Left colon (tissue), 2 donors: ENCODE measurements around the gene CRY2. TPM values are rescaled to one million over a fixed set of nuclear protein-coding genes. Genes with fewer than 3 reads are reported as not detected.
A peak's percentile ranks its signal among the peaks of the same experiment; 100 is the strongest.
"Not testable (repeated sequence)": the region's sequence is repeated elsewhere in the genome, so short reads cannot be mapped to it uniquely, and the experiment has no call there.

Experiments
- ATAC-seq: fragments of 200-7000 bp; cut with Tn5 transposase; one replicate; pipeline ENCODE4 v1.9.1; 2020; ENCODE audit warnings: mild to moderate bottlenecking, moderate library complexity
- DNase-seq, 2 donors: peaks; one replicate each; pipeline ENCODE4 v3.0.0-alpha.2; 2020
- intact Hi-C, 2 donors: fragments of 100-400 bp; cut with DNase I in 1 of 2; cut with micrococcal nuclease in 1 of 2; formaldehyde crosslinking; loops; one replicate each; pipeline versions ENCODE4 v1.11.2 to v1.14.0; 2022; cut with DNase I, micrococcal nuclease
- total RNA-seq, 2 donors: library from RNA; stranded (reverse); fragmentation: NEBNext Ultra II Directional; extraction: Animal tissue kit (Norgen Biotek cat#: 25700); gene quantifications; one replicate each; pipeline ENCODE4 v1.2.1, GENCODE V29; 2021
- donor health status: DM: no; HTN: no; CAD: no.
- donor health status: DM: yes; HTN: yes; CAD: no.

CRY2 gene
- total RNA-seq, 2 donors from 2014 or later: 25.6 to 31.3 TPM

DNA sequence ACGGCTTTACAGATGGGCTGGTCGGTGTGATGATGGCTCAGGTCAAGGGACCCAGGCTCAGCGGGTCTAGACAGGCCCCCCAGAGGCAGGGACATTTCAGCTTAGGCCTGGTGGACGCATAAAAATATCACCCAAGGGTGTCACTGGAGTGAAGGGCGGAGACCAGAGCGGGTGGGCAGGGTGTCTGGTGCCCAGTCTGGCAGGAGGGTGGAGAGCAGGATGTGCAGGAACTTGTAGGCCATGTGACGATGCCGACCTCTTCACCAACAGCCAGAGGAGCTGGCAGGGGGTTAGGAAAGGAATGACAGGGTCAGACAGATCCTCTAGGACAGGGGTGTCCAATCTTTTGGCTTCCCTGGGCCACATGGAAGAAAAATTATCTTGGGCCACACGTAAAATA is 42.7 kb downstream of the CRY2 start:
- intact Hi-C loops: no loop called here
- no peak for DNase-seq
- ATAC-seq: no peak

DNA sequence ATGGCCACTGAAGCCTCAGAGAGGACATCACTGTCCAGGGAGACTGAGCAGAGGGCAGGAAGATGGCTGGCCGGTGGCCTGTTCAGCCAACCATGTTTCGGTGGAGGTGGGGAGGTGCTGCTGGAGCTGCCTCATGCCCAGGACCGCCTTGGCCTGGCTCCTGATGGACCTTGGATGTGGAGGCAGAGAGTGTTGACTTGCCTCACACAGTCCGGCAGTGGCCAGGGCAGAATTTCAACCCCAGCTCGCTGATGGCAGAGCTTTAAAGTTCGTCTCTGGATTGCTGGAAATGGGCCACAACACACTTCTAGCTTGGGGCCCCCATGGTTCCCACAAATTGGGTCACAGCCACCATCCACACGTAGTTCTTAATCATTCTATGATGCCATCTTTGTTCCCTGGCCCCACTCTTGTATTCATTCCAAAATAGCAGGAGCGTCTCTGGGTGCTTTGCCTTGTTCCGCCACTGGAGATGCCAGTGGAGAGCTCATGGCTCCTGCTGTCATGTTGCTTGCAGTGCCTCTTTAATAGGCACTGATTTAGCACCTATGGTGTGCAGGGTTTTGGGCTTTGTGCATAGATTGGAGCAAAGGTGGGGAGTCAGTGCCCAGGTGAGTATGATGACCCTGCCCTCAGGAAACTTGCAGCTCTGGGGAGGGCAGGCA is 43.7 kb downstream of the CRY2 start:
- intact Hi-C loops: no loop called here
- DNase-seq (no peak), ATAC-seq (no peak)

DNA sequence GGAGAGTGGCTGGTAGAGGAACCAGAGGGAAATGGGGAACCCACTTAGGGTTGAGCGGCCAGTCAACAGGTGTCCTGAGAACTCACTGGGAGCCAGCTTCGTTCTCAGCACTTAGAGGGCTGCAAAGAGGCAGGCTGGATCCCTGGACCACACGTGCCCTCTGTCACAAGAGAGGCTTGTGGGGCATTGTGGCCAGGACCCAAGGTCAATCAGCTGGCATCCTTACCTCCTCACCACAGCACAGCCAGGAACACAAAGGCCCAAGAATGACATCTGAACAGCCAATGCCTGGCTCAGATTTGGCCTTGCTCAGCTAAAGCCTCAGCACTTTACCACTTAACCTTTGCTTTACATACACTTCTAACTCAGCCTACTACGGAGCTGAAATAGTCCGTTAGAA is 45.6 kb downstream of the CRY2 start:
- DNase-seq: no peak
- no peak for ATAC-seq
- intact Hi-C loops: no loop called here

DNA sequence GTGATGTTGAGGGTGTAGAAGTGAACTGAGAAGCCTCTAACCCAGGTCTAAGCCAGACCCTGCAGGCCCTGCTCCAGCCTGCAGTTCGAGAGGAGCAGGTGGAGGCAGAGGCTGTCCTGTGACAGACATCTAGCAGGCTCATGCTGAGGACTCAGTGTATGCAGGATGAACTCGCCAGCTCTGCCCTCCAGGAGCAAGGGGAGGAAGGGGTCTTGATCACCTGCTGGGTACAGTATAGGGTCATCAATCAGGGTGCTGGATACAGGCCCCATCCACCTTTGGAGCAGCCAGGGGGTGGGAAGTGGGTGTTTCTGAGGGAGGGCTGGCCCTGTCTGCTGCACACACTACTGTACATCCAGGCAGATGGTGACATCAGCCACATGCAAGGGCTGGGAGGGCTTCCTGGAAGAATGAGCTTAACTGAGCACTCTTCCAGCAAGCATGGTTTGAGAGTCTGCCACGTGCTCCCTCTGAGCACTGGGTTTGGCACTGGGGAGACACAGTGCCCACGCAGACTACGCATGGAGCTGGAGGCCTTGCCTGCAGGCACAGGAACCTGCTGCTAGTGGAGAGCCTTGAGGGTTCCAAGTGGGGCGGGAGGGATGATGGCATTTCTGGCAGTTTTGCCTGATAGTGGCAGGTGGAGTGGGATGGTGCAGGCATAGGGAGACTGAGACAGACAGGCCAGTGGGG is 47.4 kb downstream of the CRY2 start:
- intact Hi-C loops: no loop called here
- ATAC-seq: no peak

DNA sequence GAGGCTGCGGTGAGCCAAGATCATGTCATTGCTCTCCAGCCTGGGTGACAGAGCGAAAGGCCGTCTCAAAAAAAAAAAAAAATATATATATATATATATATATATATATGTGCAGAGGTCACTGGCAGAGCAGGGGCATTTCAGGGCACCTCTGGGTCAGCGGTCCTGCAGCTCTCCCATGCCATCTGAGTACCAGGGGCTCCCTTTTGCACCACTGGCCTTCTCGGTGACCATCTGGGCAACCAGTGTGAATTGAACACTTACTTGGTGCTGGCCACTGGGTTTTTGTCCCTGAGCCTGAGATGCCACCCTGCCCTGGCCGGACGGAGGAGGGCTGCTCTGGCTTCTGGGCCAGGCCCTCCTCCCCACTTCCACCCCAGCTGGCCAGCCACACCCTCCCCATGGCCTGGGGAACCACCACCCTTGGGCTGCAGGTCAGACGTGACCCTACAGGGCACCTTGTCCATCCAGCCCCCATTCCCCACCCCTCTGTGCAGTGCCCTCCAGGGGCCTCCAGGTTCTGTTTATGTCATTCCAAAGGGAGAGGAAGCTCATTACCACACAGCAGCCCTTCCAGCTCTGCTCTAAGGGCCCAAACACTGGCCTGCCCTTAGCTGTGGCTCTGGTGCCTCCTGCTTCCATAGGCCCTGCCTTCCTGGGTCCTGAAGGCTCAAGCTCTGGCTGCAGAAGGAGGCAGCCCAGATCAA is 48.4 kb downstream of the CRY2 start:
- DNase-seq (no peak), ATAC-seq (no peak)
- intact Hi-C loops: no loop called here

More for the DNA sequence above, 47.4 kb downstream of the CRY2 start:
- no peak for DNase-seq

DNA sequence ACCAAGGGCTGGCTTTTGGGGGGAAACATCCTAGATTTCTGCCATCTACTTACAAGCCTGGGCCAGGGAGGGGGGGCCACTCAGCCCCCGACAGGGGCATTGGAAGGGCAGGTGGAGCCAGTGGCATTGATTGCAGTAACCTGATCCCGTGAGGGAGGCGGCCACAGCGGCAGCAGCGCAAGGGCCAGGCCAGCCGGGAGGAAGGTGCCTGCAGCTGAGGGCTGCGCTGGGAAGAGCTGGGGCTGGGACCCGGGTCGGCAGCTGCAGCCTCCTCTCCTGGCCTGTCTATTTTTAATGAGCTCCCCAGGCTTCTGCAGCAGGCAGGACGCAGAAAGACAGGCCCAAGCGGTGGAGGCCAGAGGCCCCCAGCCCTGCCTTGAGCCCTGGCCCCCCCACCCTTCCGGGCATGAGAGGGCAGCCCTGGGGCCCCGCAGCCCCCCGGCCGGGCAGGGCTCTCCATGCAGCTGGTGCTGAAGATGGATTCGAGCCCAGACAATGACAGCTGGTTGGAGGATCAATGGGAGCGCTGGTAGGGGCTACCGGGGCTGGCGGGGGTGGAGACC is 49.2 kb downstream of the CRY2 start:
- ATAC-seq (no peak), DNase-seq (no peak)
- intact Hi-C loops: no loop called here

DNA sequence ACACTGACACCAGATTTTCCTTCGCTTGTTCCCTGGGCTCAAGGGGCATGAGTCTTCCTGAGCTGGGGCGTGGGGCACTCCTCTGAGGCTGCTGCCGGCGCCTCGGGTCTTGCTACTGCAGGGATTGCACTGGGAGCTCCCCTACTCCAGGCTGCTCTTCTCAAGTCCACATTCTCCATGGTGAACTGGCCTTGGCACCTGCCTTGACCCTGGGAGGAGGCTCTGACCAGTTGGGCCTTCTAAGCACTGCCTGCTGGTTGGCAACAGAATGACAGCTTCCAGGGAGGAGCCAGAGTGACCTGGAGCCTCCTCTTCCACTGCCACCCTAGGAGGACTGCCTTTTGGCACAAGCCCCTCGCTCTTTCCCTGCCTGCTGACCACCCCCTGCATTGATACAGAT is 50.3 kb downstream of the CRY2 start:
- DNase-seq (no peak), ATAC-seq (no peak)
- intact Hi-C loops: no loop called here

DNA sequence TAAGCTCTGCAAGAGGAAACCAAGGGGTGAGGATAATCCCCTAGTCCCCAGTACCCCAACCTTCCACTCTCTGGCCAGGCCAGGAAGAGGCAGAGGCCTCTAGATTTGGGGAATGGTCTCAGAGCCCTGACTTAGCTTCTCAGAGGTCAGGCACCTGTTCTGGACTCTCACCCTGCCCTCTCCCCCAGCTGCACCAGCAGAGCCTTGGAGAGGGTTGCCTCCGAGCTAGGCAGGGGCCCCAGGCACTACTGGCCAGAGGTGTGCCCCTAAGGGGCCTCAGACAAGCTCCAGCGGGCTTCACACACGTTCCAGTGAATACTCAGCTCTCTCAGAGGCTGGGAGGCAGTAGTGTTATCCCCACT is 51.8 kb downstream of the CRY2 start:
- intact Hi-C loops: no loop called here
- no peak for DNase-seq
- no peak for ATAC-seq

DNA sequence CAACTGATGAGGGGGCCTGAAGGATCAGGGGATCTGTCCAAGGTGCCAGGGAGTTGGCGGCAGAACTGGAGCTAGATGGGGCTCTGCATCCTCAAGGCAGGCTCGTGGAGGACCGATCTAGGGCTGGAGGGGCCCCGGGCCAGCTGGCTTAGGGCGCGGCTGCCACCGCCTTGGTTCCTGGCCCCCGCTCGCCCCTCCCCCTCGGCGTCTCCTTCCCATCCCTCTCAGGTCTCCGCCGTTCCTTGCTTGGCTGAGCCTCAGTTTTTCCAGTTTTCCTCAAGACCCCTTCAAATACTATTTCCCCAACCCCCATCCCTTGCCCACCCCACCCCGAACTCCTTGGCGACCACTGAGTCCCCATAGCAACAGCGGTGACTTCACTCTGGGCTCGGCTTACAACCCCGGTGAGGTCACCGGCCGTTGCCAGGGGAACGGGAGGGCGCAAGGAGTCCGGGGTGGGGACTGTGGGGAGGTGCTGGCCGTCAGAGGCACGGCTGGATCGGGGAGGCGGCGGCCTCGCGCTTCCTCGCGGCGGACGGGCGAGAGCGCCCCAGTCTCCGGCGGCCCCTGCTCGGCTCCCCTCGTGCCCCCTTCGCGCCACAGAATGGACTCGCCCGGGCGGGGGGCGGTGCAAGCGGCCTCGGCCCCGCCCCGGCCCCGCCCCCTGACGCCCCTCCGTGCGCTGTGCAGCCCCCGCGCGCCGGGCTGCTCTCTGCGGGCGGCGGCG is 52.3 kb downstream of the CRY2 start:
- peak; percentile 70 for ATAC-seq
- intact Hi-C loops: no loop called here
- DNase-seq: peak; percentile 75

DNA sequence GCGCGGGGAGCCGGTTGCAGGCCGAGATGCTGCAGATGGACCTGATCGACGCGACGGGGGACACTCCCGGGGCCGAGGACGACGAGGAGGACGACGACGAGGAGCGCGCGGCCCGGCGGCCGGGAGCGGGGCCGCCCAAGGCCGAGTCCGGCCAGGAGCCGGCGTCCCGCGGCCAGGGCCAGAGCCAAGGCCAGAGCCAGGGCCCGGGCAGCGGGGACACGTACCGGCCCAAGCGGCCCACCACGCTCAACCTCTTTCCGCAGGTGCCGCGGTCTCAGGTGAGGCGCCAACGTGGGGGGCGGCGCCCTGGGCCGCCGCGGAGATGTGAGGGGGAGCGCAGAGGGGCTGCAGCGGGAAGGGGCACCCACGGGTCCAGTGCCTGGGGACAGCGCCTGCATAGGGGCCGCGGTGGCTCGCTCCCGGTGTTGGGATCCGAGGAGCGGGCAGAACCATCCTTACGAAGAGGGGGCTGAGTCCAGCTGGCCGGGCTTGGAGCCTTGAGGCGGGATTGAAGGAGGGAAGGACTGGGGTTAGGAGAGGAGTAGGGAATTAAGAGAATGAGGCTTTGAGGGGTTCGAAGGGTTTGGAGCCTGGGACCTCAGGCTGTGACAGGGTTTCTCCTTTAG is 53.0 kb downstream of the CRY2 start:
- ATAC-seq: peak; percentile 3
- DNase-seq, intact Hi-C loops: not testable (repeated sequence)

DNA sequence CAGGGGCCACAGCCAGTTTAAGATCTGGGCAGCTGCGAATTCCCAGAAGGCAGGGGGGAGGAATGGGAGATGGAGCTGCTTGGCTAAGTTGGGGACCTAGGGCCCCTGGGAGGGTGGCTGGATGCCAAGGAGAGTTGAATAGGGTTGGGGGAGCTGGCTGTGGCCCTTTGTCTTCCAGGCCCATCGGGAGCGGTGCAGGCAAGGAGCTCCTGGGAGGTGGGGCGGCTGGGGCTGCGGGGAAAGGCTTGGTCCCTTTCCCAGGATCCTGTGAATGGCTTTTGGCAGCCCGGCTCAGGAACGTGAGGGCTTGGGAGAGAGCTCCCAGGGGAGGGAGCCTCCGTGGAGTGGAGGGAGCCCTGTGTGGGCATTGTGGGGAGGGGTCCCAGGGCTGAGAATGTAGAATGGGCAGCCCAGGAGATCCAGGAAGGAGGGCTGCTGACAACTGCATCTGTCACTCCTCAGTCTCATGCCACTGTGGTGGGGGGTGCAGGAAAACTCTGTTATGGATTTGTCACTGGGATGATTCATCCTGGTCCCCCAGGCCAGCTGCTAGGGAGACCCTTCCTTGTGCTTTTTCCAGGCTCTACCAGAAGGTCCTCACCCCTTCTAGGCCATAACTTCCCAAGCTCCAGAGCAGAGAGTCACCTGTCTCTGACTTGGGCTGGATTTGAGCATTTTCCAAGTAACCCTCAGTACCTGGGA is 53.8 kb downstream of the CRY2 start:
- DNase-seq (no peak), ATAC-seq (no peak)
- intact Hi-C loops: no loop called here

DNA sequence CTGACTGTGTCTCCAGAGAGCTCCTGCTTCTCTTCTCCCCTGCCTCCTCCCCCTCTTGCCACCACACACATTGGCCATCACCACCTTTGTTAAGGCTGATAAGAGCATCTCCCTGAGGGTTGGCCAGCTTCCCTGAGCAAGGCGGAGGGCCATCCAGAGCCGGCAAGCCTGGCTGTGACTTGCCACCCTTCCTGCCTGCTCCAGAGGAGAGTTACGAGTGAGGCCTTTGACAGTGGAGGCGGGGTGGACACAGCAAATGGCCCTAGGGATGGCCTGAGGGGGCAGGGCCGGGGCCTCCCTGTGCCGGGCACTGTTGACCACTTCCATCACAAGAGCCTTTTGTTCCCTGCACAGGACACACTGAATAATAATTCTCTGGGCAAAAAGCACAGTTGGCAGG is 54.4 kb downstream of the CRY2 start:
- intact Hi-C loops: no loop called here
- no peak for DNase-seq
- no peak for ATAC-seq

DNA sequence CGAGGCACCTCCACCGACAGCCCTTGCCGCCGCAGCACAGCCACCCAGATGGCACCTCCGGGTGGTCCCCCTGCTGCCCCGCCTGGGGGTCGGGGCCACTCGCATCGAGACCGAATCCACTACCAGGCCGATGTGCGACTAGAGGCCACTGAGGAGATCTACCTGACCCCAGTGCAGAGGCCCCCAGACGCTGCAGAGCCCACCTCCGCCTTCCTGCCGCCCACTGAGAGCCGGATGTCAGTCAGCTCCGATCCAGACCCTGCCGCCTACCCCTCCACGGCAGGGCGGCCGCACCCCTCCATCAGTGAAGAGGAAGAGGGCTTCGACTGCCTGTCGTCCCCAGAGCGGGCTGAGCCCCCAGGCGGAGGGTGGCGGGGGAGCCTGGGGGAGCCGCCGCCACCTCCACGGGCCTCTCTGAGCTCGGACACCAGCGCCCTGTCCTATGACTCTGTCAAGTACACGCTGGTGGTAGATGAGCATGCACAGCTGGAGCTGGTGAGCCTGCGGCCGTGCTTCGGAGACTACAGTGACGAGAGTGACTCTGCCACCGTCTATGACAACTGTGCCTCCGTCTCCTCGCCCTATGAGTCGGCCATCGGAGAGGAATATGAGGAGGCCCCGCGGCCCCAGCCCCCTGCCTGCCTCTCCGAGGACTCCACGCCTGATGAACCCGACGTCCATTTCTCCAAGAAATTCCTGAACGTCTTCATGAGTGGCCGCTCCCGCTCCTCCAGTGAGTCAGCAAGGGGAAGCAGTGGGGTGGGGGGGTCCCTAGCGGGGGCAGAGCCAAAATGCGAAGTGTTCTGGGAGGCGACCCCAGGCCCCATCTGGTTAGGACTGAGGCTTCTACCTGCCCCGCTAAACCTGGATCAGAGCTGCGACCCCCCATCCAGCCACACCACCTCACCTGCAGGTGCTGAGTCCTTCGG is 55.4 kb downstream of the CRY2 start:
- no peak for ATAC-seq
- DNase-seq: no peak
- intact Hi-C loops: no loop called here

DNA sequence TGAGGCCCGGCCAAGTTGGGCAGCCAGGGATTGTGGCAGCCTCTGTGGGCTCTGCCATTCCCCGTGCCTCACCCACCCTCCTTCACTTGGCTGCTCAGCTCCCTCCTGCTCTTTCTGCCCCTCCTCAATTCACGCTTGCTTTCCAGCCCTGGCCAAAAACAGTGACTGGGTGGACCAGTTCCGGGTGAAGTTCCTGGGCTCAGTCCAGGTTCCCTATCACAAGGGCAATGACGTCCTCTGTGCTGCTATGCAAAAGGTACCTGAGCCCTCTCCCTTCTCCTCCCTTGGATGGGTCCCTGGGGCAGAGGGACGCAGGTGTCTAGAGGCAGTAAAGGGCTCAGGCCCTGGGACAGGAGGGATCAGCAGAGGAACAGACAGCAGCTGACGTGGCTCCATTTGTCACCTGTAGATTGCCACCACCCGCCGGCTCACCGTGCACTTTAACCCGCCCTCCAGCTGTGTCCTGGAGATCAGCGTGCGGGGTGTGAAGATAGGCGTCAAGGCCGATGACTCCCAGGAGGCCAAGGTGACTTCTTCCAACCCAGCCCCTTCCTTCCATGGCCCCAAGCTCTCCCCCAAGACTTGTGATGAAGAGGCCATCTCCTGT is 57.1 kb downstream of the CRY2 start:
- peak in 1 of 2 donors; percentile 30 for DNase-seq

DNA sequence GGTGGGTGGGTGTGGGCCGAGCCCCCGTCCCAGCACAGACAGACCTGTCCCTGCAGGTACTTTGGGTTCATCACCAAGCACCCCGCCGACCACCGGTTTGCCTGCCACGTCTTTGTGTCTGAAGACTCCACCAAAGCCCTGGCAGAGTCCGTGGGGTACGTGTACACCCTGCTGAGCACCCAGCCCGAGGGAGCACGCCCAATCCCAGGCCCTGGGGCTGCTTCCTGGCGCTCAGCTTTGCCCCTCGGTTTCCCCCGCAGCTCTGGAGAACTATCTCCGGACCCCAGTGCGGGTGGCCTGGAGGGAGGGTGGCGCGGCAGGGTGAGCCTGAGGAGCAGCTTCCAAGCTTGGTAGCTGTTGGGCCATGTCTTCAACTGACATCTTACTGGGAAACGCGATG is 57.8 kb downstream of the CRY2 start:
- ATAC-seq: no peak
- no peak for DNase-seq
- intact Hi-C loops: no loop called here

More for the DNA sequence above, 57.1 kb downstream of the CRY2 start:
- intact Hi-C loops: no loop called here
- ATAC-seq: peak; percentile 33

DNA sequence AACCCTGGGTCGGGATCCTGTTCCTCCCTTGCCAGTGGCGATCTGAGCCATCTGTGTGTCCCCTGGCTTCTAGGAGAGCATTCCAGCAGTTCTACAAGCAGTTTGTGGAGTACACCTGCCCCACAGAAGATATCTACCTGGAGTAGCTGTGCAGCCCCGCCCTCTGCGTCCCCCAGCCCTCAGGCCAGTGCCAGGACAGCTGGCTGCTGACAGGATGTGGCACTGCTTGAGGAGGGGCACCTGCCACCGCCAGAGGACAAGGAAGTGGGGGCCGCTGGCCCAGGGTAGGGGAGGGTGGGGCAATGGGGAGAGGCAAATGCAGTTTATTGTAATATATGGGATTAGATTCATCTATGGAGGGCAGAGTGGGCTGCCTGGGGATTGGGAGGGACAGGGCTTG is 58.3 kb downstream of the CRY2 start:
- ATAC-seq: peak; percentile 23
- DNase-seq, intact Hi-C loops: not testable (repeated sequence)
